OCI-LY1 (cell line): ENCODE data around the gene HMOX1.

Source experiments
- CTCF ChIP-seq: fragments of 200-600 bp; sonication (generic), shearing (Covaris generic); IDR thresholded peaks from 2 replicates; pipeline ENCODE4 v1.5.1; 2017; ENCODE audit warnings: mild to moderate bottlenecking, antibody characterized with exemption, low read length, moderate library complexity, mixed read lengths
- EZH2 ChIP-seq: fragments of 200-600 bp; sonication (generic), shearing (Covaris generic); IDR thresholded peaks from 2 replicates; pipeline ENCODE4 v1.8.0; 2017; ENCODE audit warnings: borderline replicate concordance, mixed run types, mild to moderate bottlenecking, antibody characterized with exemption, low read length, moderate library complexity, mixed read lengths

GRCh38 chr22:35434061-35434710, 53.3 kb downstream of the HMOX1 start:
- TF ChIP-seq CTCF = no peak
- TF ChIP-seq EZH2 = no peak
